ENCODE measurements around the gene PIGS. TPM values are rescaled to one million over a fixed set of nuclear protein-coding genes. Genes with fewer than 3 reads are reported as not detected.
"Not testable (repeated sequence)": the region's sequence is repeated elsewhere in the genome, so short reads cannot be mapped to it uniquely, and the experiment has no call there.

The PIGS gene
- total RNA-seq, 6 experiments from 2014 or later: 69.5 to 94.7 (median 78.0) TPM

GRCh38 chr17:28523186-28523585 is 48.1 kb downstream of the PIGS start:
- H3K27ac Mint-ChIP-seq: no peak overlapping the region

GRCh38 chr17:28522281-28522680 is 49.0 kb downstream of the PIGS start:
- H3K27ac Mint-ChIP-seq; H3K36me3 Mint-ChIP-seq (ENCODE audit: low read depth); DNase-seq; H3K4me3 Mint-ChIP-seq; H3K9me3 Mint-ChIP-seq: not testable (repeated sequence)
- Mint-ChIP-seq H3K27me3 (ENCODE audit: insufficient read depth) (peaks cover 27% of the 10 kb centered on the region), H3K4me1 (ENCODE audit: low read depth) (peaks cover 23% of the 10 kb centered on the region)

More at GRCh38 chr17:28523186-28523585, 48.1 kb downstream of the PIGS start:
- TF ChIP-seq, protein P1, sequence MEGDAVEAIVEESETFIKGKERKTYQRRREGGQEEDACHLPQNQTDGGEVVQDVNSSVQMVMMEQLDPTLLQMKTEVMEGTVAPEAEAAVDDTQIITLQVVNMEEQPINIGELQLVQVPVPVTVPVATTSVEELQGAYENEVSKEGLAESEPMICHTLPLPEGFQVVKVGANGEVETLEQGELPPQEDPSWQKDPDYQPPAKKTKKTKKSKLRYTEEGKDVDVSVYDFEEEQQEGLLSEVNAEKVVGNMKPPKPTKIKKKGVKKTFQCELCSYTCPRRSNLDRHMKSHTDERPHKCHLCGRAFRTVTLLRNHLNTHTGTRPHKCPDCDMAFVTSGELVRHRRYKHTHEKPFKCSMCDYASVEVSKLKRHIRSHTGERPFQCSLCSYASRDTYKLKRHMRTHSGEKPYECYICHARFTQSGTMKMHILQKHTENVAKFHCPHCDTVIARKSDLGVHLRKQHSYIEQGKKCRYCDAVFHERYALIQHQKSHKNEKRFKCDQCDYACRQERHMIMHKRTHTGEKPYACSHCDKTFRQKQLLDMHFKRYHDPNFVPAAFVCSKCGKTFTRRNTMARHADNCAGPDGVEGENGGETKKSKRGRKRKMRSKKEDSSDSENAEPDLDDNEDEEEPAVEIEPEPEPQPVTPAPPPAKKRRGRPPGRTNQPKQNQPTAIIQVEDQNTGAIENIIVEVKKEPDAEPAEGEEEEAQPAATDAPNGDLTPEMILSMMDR (IDR thresholded peaks at IDR 0.05): no peak
- H3K4me1 Mint-ChIP-seq (ENCODE audit: low read depth): peaks cover 32% of the 10 kb centered on the region
- H3K9me3 Mint-ChIP-seq: no peaks in the 10 kb centered on the region
- no peak for DNase-seq
- H3K4me3 Mint-ChIP-seq: no peak overlapping the region
- no peaks in the 10 kb centered on the region for H3K36me3 Mint-ChIP-seq (ENCODE audit: low read depth)
- peaks cover 26% of the 10 kb centered on the region for H3K27me3 Mint-ChIP-seq (ENCODE audit: insufficient read depth)

- TF ChIP-seq, protein P1 (IDR thresholded peaks at IDR 0.05): no peak
- H3K9me3 Mint-ChIP-seq: no peaks in the 10 kb centered on the region
- no peak overlapping the region for H3K27ac Mint-ChIP-seq
- peaks cover 27% of the 10 kb centered on the region for H3K27me3 Mint-ChIP-seq (ENCODE audit: insufficient read depth)
- H3K4me3 Mint-ChIP-seq: no peak overlapping the region
- H3K4me1 Mint-ChIP-seq (ENCODE audit: low read depth): peaks cover 20% of the 10 kb centered on the region
- H3K36me3 Mint-ChIP-seq (ENCODE audit: low read depth): no peaks in the 10 kb centered on the region
- DNase-seq: no peak
Observed at GRCh38 chr17:28521311-28522085, 49.8 kb downstream of the PIGS start.

DNA sequence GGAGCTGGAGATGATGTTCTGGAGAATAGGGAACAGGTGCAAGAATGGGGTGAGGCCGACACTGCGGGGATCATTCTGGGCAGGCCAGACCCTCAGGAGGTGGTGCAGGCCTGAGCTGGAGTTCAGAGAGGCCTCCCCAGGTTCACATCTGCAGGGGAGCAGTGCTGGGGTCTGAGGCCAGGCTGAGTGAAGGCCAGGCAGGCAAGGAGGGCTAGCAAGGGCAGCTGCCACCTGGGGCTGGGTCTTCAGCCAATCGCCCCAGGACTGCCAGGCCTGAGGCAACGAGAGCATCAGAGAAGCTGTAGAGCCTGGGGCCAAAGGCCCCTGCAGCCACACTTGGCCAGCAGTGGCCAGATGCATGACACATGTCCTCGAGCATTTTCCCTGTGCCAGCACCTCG is 50.6 kb downstream of the PIGS start:
- Mint-ChIP-seq H3K27ac (no peak overlapping the region), H3K9me3 (no peaks in the 10 kb centered on the region), H3K27me3 (ENCODE audit: insufficient read depth) (peaks cover 27% of the 10 kb centered on the region), H3K4me1 (ENCODE audit: low read depth) (peaks cover 12% of the 10 kb centered on the region), H3K4me3 (no peak overlapping the region), H3K36me3 (ENCODE audit: low read depth) (no peaks in the 10 kb centered on the region)
- no peak for DNase-seq
- TF ChIP-seq, protein P1 (IDR thresholded peaks at IDR 0.05): no peak

- Mint-ChIP-seq H3K36me3 (ENCODE audit: low read depth) (no peaks in the 10 kb centered on the region), H3K9me3 (no peaks in the 10 kb centered on the region), H3K27ac (no peak overlapping the region), H3K27me3 (ENCODE audit: insufficient read depth) (peaks cover 27% of the 10 kb centered on the region), H3K4me3 (no peak overlapping the region), H3K4me1 (ENCODE audit: low read depth) (no peaks in the 10 kb centered on the region)
- no peak for DNase-seq
- TF ChIP-seq, protein P1 (IDR thresholded peaks at IDR 0.05): no peak
Observed at GRCh38 chr17:28519236-28519635, 52.1 kb downstream of the PIGS start.

GRCh38 chr17:28518578-28518977 is 52.7 kb downstream of the PIGS start:
- H3K4me1 Mint-ChIP-seq (ENCODE audit: low read depth): no peaks in the 10 kb centered on the region
- H3K4me3 Mint-ChIP-seq: no peak overlapping the region

More at GRCh38 chr17:28518578-28518977, 52.7 kb downstream of the PIGS start:
- peaks cover 29% of the 10 kb centered on the region for H3K27me3 Mint-ChIP-seq (ENCODE audit: insufficient read depth)
- TF ChIP-seq, protein P1 (IDR thresholded peaks at IDR 0.05): no peak
- DNase-seq: no peak
- H3K36me3 Mint-ChIP-seq (ENCODE audit: low read depth): no peaks in the 10 kb centered on the region
- no peaks in the 10 kb centered on the region for H3K9me3 Mint-ChIP-seq
- no peak overlapping the region for H3K27ac Mint-ChIP-seq

Data from HFFc6 (cell line).